H1 (cell line): ENCODE results near the gene SOX6. TPM values are rescaled to one million over a fixed set of nuclear protein-coding genes. Genes with fewer than 3 reads are reported as not detected.

Experiments used
- CTCF ChIA-PET: fragments of 300-600 bp; sonication (Branson Sonifier 250); formaldehyde crosslinking; loops from one replicate; lab custom pipeline; 2021; ENCODE audit not compliant: partially characterized antibody; lab: Charles Lee
- POLR2A ChIA-PET: fragments of 300-600 bp; sonication (Branson Sonifier 250); formaldehyde crosslinking; loops from one replicate; lab custom pipeline; 2021; ENCODE audit warnings: inconsistent platforms; ENCODE audit not compliant: partially characterized antibody; lab: Charles Lee
- DNase-seq, 2 experiments: peaks; one replicate each; pipeline versions ENCODE4 v3.0.0 to v3.0.0-alpha.2; 2010 to 2022; ENCODE audit warnings: low spot score in 2 of 2, low read depth in 1 of 2, mixed read lengths in 1 of 2
- FAIRE-seq: peaks from 2 replicates; lab custom pipeline; 2011; peaks lifted over from hg19 to GRCh38; lab: Jason Lieb, UNC
- H2AFZ ChIP-seq: 2 replicates; pipeline ENCODE4 v1.8.1; 2012; ENCODE audit warnings: low read length, inconsistent platforms
- H2AK5ac ChIP-seq: 2 replicates; pipeline ENCODE4 v1.6.1; 2013; ENCODE audit warnings: low read depth, low read length
- H2BK120ac ChIP-seq: replicated peaks from 2 replicates; pipeline ENCODE3; 2013; ENCODE audit warnings: low read depth, low read length, inconsistent platforms
- H2BK12ac ChIP-seq: 2 replicates; pipeline ENCODE4 v1.6.1; 2013; ENCODE audit warnings: low read depth, low read length
- H2BK15ac ChIP-seq: 2 replicates; pipeline ENCODE4 v1.6.1; 2013; ENCODE audit warnings: low read length
- H2BK20ac ChIP-seq: 2 replicates; pipeline ENCODE4 v1.6.1; 2013; ENCODE audit warnings: low read length
- H2BK5ac ChIP-seq: 2 replicates; pipeline ENCODE4 v1.6.1; 2013; ENCODE audit warnings: low read depth, low read length
- H3K14ac ChIP-seq: 2 replicates; pipeline ENCODE4 v1.6.1; 2013; ENCODE audit warnings: inconsistent platforms; ENCODE audit not compliant: insufficient read length
- H3K18ac ChIP-seq: 2 replicates; pipeline ENCODE4 v1.6.1; 2013; ENCODE audit warnings: low read length; ENCODE audit errors: extremely low read depth
- H3K23ac ChIP-seq: 2 replicates; pipeline ENCODE4 v1.6.1; 2013; ENCODE audit warnings: inconsistent platforms; ENCODE audit not compliant: insufficient read length
- H3K23me2 ChIP-seq: 2 replicates; pipeline ENCODE4 v1.6.1; 2013; ENCODE audit warnings: low read depth, low read length
- H3K27ac ChIP-seq: 2 replicates; pipeline ENCODE4 v1.6.1; 2011; ENCODE audit warnings: low read depth, low read length, inconsistent platforms
- H3K27me3 ChIP-seq, 4 experiments: replicated peaks in 1 of 4; 1 replicate in 1 of 4; 2 replicates in 3 of 4; pipeline versions ENCODE4 v1.6.1 to v1.8.1; 2011 to 2013; ENCODE audit warnings: low read length in 3 of 4, mild to moderate bottlenecking in 3 of 4, inconsistent platforms in 2 of 4, mixed read lengths in 2 of 4, moderate library complexity in 1 of 4; ENCODE audit not compliant: control insufficient read depth in 3 of 4, insufficient read depth in 3 of 4; ENCODE audit errors: extremely low read depth in 1 of 4
- H3K36me3 ChIP-seq, 4 experiments: 2 replicates each; pipeline versions ENCODE4 v1.6.1 to v1.8.1; 2011 to 2013; ENCODE audit warnings: mild to moderate bottlenecking in 4 of 4, low read length in 3 of 4, moderate library complexity in 2 of 4, control low read depth in 1 of 4, inconsistent platforms in 1 of 4; ENCODE audit not compliant: insufficient read depth in 4 of 4, control insufficient read depth in 2 of 4
- H3K4ac ChIP-seq: replicated peaks from 2 replicates; pipeline ENCODE3; 2013; ENCODE audit warnings: low read length, low read depth, mixed read lengths, inconsistent platforms; ENCODE audit not compliant: insufficient read length
- H3K4me1 ChIP-seq, 4 experiments: replicated peaks in 1 of 4; 1 replicate in 1 of 4; 2 replicates in 3 of 4; pipeline versions ENCODE4 v1.6.1 to v1.8.1; 2011 to 2013; ENCODE audit warnings: low read length in 3 of 4, inconsistent platforms in 2 of 4, mixed read lengths in 1 of 4; ENCODE audit not compliant: insufficient read depth in 4 of 4, control insufficient read depth in 3 of 4
- H3K4me2 ChIP-seq, 2 experiments: 2 replicates each; pipeline versions ENCODE4 v1.6.1 to v1.8.1; 2011 to 2013; ENCODE audit warnings: low read depth in 2 of 2, low read length in 2 of 2, control low read depth in 1 of 2, inconsistent platforms in 1 of 2, mild to moderate bottlenecking in 1 of 2; ENCODE audit not compliant: insufficient read depth in 1 of 2
- H3K4me3 ChIP-seq, 4 experiments: fragments of 200-600, 300-600 bp in 1 of 4; sonication (generic), shearing (Covaris generic), sonication (Bioruptor Twin) in 1 of 4; 2 replicates each; pipeline versions ENCODE4 v1.5.1 to v1.8.1; 2011 to 2016; ENCODE audit warnings: low read length in 4 of 4, low read depth in 3 of 4, control low read depth in 2 of 4, inconsistent platforms in 2 of 4, mild to moderate bottlenecking in 2 of 4, mixed read lengths in 1 of 4, moderate library complexity in 1 of 4; ENCODE audit not compliant: insufficient read depth in 2 of 4; ENCODE audit errors: extremely low read depth in 1 of 4
- H3K56ac ChIP-seq: replicated peaks from 2 replicates; pipeline ENCODE3; 2013; ENCODE audit warnings: low read depth, mild to moderate bottlenecking, mixed read lengths, low read length, inconsistent platforms; ENCODE audit not compliant: insufficient read length
- H3K79me1 ChIP-seq: 2 replicates; pipeline ENCODE4 v1.6.1; 2013; ENCODE audit warnings: low read depth, low read length, control low read depth
- H3K79me2 ChIP-seq, 2 experiments: 2 replicates each; pipeline versions ENCODE4 v1.6.1 to v1.8.1; 2012 to 2013; ENCODE audit warnings: low read length in 2 of 2, mild to moderate bottlenecking in 2 of 2, inconsistent platforms in 1 of 2; ENCODE audit not compliant: insufficient read depth in 2 of 2, control insufficient read depth in 1 of 2
- H3K9ac ChIP-seq, 4 experiments: replicated peaks in 1 of 4; 1 replicate in 1 of 4; 2 replicates in 3 of 4; pipeline versions ENCODE4 v1.6.1 to v1.8.1; 2011 to 2013; ENCODE audit warnings: low read depth in 3 of 4, low read length in 3 of 4, control low read depth in 2 of 4, mild to moderate bottlenecking in 2 of 4, moderate library complexity in 2 of 4, inconsistent platforms in 1 of 4; ENCODE audit errors: extremely low read depth in 1 of 4
- H3K9me3 ChIP-seq, 2 experiments: 2 replicates each; pipeline versions ENCODE4 v1.6.1 to v1.8.1; 2012 to 2013; ENCODE audit warnings: mild to moderate bottlenecking in 2 of 2, moderate library complexity in 2 of 2, control low read depth in 1 of 2, inconsistent platforms in 1 of 2, low read depth in 1 of 2, low read length in 1 of 2, mixed read lengths in 1 of 2; ENCODE audit not compliant: insufficient read depth in 2 of 2
- H4K20me1 ChIP-seq, 2 experiments: replicated peaks in 1 of 2; 2 replicates each; pipeline versions ENCODE3 to v1.8.1; 2011 to 2013; ENCODE audit warnings: inconsistent platforms in 2 of 2, low read length in 2 of 2, mild to moderate bottlenecking in 1 of 2; ENCODE audit not compliant: insufficient read depth in 2 of 2, control insufficient read depth in 1 of 2
- H4K5ac ChIP-seq: 2 replicates; pipeline ENCODE4 v1.6.1; 2013; ENCODE audit warnings: low read length, low read depth, mixed read lengths, inconsistent platforms; ENCODE audit not compliant: insufficient read length
- H4K8ac ChIP-seq: 2 replicates; pipeline ENCODE4 v1.8.0; 2013; ENCODE audit warnings: mild to moderate bottlenecking, moderate library complexity, low read length, inconsistent platforms; ENCODE audit not compliant: insufficient read depth; ENCODE audit errors: extremely low read depth
- H4K91ac ChIP-seq: replicated peaks from 2 replicates; pipeline ENCODE3; 2013; ENCODE audit warnings: low read length, mixed read lengths, inconsistent platforms; ENCODE audit not compliant: insufficient read length
- BCL11A ChIP-seq, 2 experiments: IDR thresholded peaks; one replicate each; pipeline ENCODE4 v1.6.1; 2011; ENCODE audit warnings: low read depth in 2 of 2, low read length in 2 of 2, mild to moderate bottlenecking in 2 of 2
- CEBPB ChIP-seq: IDR thresholded peaks from 2 replicates; pipeline ENCODE4 v1.6.1; 2012; ENCODE audit warnings: low read depth, low read length
- CHD1 ChIP-seq: IDR thresholded peaks from 2 replicates; pipeline ENCODE4 v1.6.1; 2012; ENCODE audit warnings: low read depth, low read length, improper control_type of control experiment
- JUND ChIP-seq: IDR thresholded peaks from 2 replicates; pipeline ENCODE4 v1.6.1; 2011; ENCODE audit warnings: mild to moderate bottlenecking, improper control_type of control experiment, low read length
- NANOG ChIP-seq: IDR thresholded peaks from 2 replicates; pipeline ENCODE4 v1.6.1; 2011; ENCODE audit warnings: low read length, low read depth, mild to moderate bottlenecking, inconsistent platforms; ENCODE audit not compliant: insufficient read depth, poor library complexity, severe bottlenecking
- SIX5 ChIP-seq: IDR thresholded peaks from 2 replicates; pipeline ENCODE4 v1.6.1; 2011; ENCODE audit warnings: mild to moderate bottlenecking, low read depth, low read length
- SP1 ChIP-seq: IDR thresholded peaks from 2 replicates; pipeline ENCODE4 v1.6.1; 2011; ENCODE audit warnings: low read depth, low read length
- SRF ChIP-seq: IDR thresholded peaks from 2 replicates; pipeline ENCODE4 v1.6.1; 2011; ENCODE audit warnings: mild to moderate bottlenecking, low read depth, low read length, moderate library complexity
- WGBS, 2 experiments: shearing (Covaris generic) in 1 of 2; methylation state at CpG; one replicate each; pipeline versions ENCODE4 v1.1.6 to v1.1.7; 2013 to 2015; ENCODE audit warnings: low lambda C conversion rate in 2 of 2, mixed read lengths in 2 of 2, inconsistent platforms in 1 of 2, low coverage in 1 of 2, missing lambda C conversion rate in 1 of 2; ENCODE audit not compliant: insufficient replicate concordance in 2 of 2, insufficient coverage in 1 of 2, insufficient read length in 1 of 2; ENCODE audit errors: extremely low coverage in 1 of 2, missing lambda C conversion rate in 1 of 2; 5-methylcytosine and 5-hydroxymethylcytosine counted together
- polyA plus RNA-seq, 7 experiments: library from polyadenylated mRNA; depleted of rRNA in 3 of 7; stranded (reverse) in 5 of 7; unstranded in 2 of 7; fragments of >200 nt in 5 of 7; fragments of 200-250 nt in 2 of 7; gene quantifications; 1 replicate in 5 of 7; 2 replicates in 1 of 7; 4 replicates in 1 of 7; pipeline versions ENCODE4 v1.2.1 to v1.2.3, GENCODE V29; 2011 to 2013; ENCODE audit warnings: missing spikeins in 2 of 7, mixed read lengths in 2 of 7
- total RNA-seq: library from RNA; stranded (reverse); fragmentation: NEBNext Ultra II Directional; extraction: Animal tissue kit (Norgen Biotek cat#: 25700); gene quantifications from 2 replicates; pipeline ENCODE4 v1.2.1, GENCODE V29; 2021

Gene SOX6
- total and polyA plus RNA-seq, 2 of the 8 experiments (the other 6 are each of a cell fraction or from before 2014, with no cell fraction given), result 0.09 TPM; not detected in 1

GRCh38 chr11:15963266-15963665 is 393.1 kb downstream of the SOX6 start:
- Histone ChIP-seq H2BK20ac (no peak overlapping the region), H3K56ac (no peak overlapping the region), H3K4me2 (no peak overlapping the region), H4K20me1 (no peaks in the 10 kb centered on the region), H3K36me3 (no peaks in the 10 kb centered on the region), H2BK120ac (no peak overlapping the region), H2AFZ (no peak overlapping the region), H2BK5ac (no peak overlapping the region), H4K5ac (no peak overlapping the region), H3K18ac (no peak overlapping the region), H4K8ac (no peak overlapping the region), H3K14ac (no peak overlapping the region), H2BK12ac (no peak overlapping the region), H3K9ac (no peak overlapping the region), H3K23me2 (no peaks in the 10 kb centered on the region), H2AK5ac (no peak overlapping the region), H3K79me1 (no peaks in the 10 kb centered on the region), H3K23ac (no peak overlapping the region), H3K79me2 (no peaks in the 10 kb centered on the region), H3K4ac (no peak overlapping the region), H3K4me1 (no peaks in the 10 kb centered on the region), H3K9me3 (no peaks in the 10 kb centered on the region), H3K27ac (no peak overlapping the region), H2BK15ac (no peak overlapping the region), H3K4me3 (no peak overlapping the region), H3K27me3 (peaks cover 0 to 2% (median under 1%) of the 10 kb centered on the region in 4 experiments; a peak in 1 of 7 replicates), H4K91ac (no peak overlapping the region)
- ChIA-PET CTCF (interaction anchor here (0.9 to 1.7 kb wide), 4 partner anchors 22 to 144 kb away, joined by 3 to 6 read pairs (median 3); no protein-coding TSS in a partner anchor), POLR2A (no interaction called here)
- 100% methylated on average over 1 of the region's 1 CpG; no CpG with 5 or more reads in 1 of the 2 experiments for WGBS, 2 experiments
- FAIRE-seq (no peak), DNase-seq (no peak)
- TF ChIP-seq NANOG (no peak), SIX5 (no peak), CEBPB (no peak), CHD1 (no peak), JUND (no peak), SRF (no peak), SP1 (no peak), BCL11A (IDR thresholded peaks at IDR 0.05; ENCODE audit: low read depth in 2 of 2, low read length in 2 of 2) (no peak)
